ENCODE results near the gene AGFG2.

AGFG2 gene

DNA sequence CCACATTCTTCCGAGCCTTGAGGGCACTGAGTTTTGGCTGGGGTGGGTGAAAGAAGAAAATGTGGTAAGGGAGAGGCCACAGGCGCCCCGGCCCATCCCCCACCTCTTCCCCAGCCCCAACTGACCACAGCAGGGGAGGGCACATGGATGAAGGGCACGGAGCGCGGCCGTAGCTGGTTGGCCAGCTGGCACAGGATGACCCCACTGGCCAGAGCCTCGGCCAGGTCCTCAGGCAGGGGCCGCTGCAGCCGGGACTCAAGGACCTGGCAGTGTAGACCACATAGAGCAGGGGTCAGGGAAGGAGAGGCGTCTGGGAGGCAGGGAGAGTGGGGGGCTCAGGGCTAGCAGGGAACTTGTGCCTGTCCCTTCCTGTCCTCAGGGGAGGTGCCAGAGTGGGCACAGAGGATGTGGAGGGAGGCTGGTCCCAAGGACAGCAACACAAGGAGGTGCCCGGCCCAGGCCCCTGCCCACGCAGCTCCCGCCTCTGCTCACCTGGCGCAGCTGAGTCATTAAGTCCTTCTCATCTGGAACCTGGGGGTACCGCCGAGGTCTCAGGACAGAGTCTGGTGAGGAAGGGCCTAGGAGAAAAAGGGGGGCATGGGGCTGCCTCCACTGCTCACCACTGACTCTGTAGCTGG, 36.9 kb downstream of the AGFG2 start:
- no peak for DNase-seq (ENCODE audit: low read depth)
- no peak overlapping the region for H3K4me3 ChIP-seq (ENCODE audit: low read length)

DNA sequence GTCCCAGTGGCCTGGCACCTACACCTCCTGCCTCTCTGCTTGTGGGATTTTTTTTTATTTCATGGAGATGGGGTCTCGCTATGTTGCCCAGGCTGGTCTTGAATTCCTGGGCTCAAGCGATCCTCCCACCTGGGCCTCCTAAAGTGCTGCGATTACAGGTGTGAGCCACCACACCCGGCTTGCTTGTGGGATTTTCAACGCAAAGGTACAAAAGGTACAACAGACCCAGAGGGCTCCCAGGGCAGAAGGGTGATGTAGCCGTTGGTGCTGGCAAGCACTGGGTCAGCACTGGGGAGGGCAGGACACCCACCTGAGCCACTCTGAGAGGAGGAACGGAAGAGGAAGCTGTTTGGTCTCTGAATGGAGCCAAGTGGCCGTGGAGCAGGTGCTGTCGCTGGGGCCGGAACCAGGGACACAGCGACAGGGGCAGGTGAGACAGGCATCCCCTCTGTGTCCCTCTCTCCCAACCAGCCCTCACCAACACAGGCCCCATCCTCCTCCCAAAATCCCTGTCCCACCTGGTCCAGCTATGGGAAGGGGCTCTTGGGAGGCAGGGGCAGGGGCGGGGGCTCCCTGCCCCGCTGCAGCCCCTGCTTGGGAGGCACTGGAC, 37.5 kb downstream of the AGFG2 start:
- DNase-seq (ENCODE audit: low read depth): no peak
- no peak overlapping the region for H3K4me3 ChIP-seq (ENCODE audit: low read length)
- TF ChIP-seq, protein P1, sequence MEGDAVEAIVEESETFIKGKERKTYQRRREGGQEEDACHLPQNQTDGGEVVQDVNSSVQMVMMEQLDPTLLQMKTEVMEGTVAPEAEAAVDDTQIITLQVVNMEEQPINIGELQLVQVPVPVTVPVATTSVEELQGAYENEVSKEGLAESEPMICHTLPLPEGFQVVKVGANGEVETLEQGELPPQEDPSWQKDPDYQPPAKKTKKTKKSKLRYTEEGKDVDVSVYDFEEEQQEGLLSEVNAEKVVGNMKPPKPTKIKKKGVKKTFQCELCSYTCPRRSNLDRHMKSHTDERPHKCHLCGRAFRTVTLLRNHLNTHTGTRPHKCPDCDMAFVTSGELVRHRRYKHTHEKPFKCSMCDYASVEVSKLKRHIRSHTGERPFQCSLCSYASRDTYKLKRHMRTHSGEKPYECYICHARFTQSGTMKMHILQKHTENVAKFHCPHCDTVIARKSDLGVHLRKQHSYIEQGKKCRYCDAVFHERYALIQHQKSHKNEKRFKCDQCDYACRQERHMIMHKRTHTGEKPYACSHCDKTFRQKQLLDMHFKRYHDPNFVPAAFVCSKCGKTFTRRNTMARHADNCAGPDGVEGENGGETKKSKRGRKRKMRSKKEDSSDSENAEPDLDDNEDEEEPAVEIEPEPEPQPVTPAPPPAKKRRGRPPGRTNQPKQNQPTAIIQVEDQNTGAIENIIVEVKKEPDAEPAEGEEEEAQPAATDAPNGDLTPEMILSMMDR (IDR thresholded peaks at IDR 0.05; ENCODE audit: insufficient read depth, low read depth, low read length, missing control alignments): no peak

More for the DNA sequence above, 36.9 kb downstream of the AGFG2 start:
- TF ChIP-seq, protein P1 (IDR thresholded peaks at IDR 0.05; ENCODE audit: insufficient read depth, low read depth, low read length, missing control alignments): no peak

DNA sequence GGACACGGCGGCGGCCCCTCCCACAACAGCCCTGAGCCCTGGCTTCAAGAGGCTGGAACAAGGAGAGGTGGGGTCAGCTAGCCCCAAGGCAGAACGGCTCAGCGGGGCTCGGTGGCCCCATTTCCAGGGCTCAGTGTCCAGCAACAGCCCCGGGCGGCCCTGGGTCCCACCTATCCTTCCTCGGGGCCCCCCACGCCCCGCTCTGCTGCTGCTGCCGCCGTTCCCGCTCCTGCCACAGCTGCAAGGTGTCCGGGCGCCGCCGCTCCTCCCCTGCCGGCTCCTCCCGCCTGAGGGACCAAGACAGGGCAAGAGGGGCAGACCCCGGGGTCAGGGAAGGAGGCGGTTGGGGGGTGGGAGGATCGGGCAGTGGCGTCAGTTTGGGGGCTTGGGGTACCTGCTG, 38.1 kb downstream of the AGFG2 start:
- no peak for DNase-seq (ENCODE audit: low read depth)
- no peak overlapping the region for H3K4me3 ChIP-seq (ENCODE audit: low read length)
- TF ChIP-seq, protein P1 (IDR thresholded peaks at IDR 0.05; ENCODE audit: insufficient read depth, low read depth, low read length, missing control alignments): no peak

DNA sequence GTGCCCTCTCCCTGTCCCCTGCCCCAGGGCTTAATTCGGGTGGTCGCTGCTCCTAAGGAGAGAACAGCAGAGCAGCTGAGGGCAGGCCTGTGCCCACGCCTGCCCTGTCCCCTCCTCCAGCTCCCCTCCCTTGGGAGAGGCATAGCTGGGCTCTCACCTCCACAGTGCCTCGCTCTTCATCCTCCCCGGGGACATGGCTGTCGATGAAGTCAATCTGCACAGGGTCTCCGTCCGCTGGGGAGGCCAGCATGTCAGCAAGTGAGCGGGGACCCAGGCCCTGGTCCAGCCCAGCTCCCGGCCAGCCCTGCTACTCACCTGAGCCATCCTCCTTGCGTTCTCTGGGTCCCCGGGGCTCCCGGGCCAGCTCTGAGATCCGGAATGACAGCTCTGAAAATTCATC, 38.5 kb downstream of the AGFG2 start:
- H3K4me3 ChIP-seq (ENCODE audit: low read length): no peak overlapping the region
- DNase-seq (ENCODE audit: low read depth): no peak
- TF ChIP-seq, protein P1 (IDR thresholded peaks at IDR 0.05; ENCODE audit: insufficient read depth, low read depth, low read length, missing control alignments): no peak

DNA sequence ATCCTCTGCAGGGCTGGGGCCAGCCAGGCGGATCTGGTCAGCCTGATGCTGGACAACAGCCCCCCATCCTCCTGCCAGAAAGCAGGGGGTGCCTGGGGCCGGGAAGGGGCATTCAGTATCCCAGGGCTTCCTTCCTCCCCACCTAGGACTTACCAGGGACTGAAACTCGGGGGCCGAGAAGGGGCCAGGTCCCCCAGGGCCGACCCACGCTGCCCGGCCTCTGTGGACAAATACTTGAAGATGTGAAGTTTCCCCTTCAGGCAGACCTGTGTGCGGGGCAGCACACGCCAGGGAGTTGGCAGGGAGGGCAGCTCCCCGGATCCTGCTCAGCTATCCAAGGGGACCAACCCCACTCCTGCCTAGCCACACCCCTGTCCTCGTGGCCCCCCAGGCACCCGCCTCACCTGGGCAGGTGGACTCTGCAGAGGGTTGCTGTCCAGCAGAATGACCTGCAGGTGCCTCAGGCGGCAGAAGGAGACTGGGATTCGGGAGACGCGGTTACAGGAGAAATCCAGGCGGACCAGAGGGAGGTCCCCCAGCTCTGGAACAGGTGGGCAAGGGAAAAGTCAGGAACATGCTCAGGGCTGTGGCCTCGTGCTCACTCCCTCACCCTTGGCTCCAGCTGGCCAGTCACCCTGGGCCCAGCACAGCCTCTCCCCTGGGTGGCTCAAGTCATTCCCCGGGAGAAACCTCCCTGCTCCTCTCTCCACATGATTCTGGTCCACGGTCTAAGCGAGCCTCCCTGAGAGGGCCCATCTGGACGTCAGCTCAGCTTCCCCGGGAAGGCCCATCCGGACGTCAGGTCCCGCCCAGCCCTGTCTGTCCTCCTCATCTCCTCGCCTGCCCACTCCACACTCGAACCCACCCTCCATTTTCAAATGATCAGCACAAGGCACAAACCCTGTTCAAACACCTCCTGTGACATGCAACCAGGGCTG, 39.5 kb downstream of the AGFG2 start:
- no peak for DNase-seq (ENCODE audit: low read depth)
- no peak overlapping the region for H3K4me3 ChIP-seq (ENCODE audit: low read length)
- TF ChIP-seq, protein P1 (IDR thresholded peaks at IDR 0.05; ENCODE audit: insufficient read depth, low read depth, low read length, missing control alignments): no peak

DNA sequence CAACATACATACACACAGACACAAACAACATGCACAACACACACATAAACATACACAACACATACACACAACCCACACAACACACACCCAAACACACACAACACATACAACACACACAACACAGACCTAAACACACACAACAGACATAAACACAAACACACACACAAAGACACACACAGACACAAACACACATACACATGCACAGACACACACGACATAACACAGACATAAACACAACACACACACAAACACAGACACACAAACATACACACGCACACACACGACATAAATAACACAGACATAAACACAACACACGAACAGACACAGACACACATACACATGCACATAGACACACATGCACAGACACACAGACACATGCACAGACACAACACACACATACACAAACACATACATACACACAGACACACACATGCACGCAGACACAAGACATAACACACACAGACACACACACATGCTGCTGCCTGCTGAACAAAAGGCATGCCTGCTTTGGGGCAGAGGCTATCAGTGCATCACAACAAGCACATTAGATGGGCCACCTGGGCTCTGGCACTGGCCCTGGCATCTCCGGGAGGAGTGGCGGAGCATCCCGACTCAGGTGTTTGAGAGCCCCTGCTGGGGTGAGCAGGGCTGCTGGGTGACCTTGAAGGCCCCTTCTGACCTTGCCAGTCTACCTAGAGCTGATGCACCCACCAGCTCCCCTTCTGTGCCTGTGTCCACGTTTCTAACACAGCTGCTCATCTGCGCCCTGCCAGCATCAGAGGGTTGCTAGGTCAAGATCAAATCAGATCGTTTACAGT, 41.7 kb downstream of the AGFG2 start:
- DNase-seq (ENCODE audit: low read depth): no peak
- TF ChIP-seq, protein P1 (IDR thresholded peaks at IDR 0.05; ENCODE audit: insufficient read depth, low read depth, low read length, missing control alignments): no peak
- H3K4me3 ChIP-seq (ENCODE audit: low read length): no peak overlapping the region
